GM10266 (cell line): ENCODE data around the gene LAMC2.
"Not testable (repeated sequence)": the region's sequence is repeated elsewhere in the genome, so short reads cannot be mapped to it uniquely, and the experiment has no call there.

Source experiments
- DNase-seq: peaks from one replicate; pipeline ENCODE4 v3.0.0; 2012; ENCODE audit errors: extremely low spot score
- CTCF ChIP-seq: IDR thresholded peaks from 2 replicates; pipeline ENCODE4 v1.5.1; 2012; ENCODE audit warnings: mild to moderate bottlenecking, low read depth; ENCODE audit not compliant: control insufficient read depth, insufficient read depth; ENCODE audit errors: missing control alignments

LAMC2 gene

GRCh38 chr1:183144752-183145151, 41.3 kb upstream of the LAMC2 start:
- TF ChIP-seq CTCF = no peak
- DNase-seq = no peak

- no peak for TF ChIP-seq CTCF
- DNase-seq = no peak
These were observed 38.3 kb upstream of the LAMC2 start for GRCh38 chr1:183147735-183148134.

- DNase-seq = no peak
These were observed 37.5 kb upstream of the LAMC2 start for GRCh38 chr1:183148599-183148998.

GRCh38 chr1:183149273-183149672, 36.8 kb upstream of the LAMC2 start:
- no peak for TF ChIP-seq CTCF
- no peak for DNase-seq

More at GRCh38 chr1:183148599-183148998, 37.5 kb upstream of the LAMC2 start:
- TF ChIP-seq CTCF = no peak

- not testable (repeated sequence) for DNase-seq
These were observed 36.0 kb upstream of the LAMC2 start for GRCh38 chr1:183150032-183150431.

GRCh38 chr1:183150445-183150844, 35.6 kb upstream of the LAMC2 start:
- TF ChIP-seq CTCF = no peak
- DNase-seq = no peak

GRCh38 chr1:183152180-183152579, 33.9 kb upstream of the LAMC2 start:
- no peak for DNase-seq
- TF ChIP-seq CTCF = no peak

GRCh38 chr1:183155939-183156338, 30.1 kb upstream of the LAMC2 start:
- no peak for DNase-seq
- no peak for TF ChIP-seq CTCF
